Epidermal melanocyte (primary cell): Measurements from ENCODE around the gene CXADR.
"Not testable (repeated sequence)": the region's sequence is repeated elsewhere in the genome, so short reads cannot be mapped to it uniquely, and the experiment has no call there.

Experiments
- DNase-seq: peaks from one replicate; pipeline ENCODE4 v3.0.0; 2011; ENCODE audit warnings: low spot score; ENCODE audit not compliant: insufficient read length

The CXADR gene

GRCh38 chr21:17512253-17513213 lies at the start of gene CXADR:
TSS of gene CXADR (plus strand) at chr21:17513043. CDS start at chr21:17513130, 87 bp downstream.
- no peak for DNase-seq

GRCh38 chr21:17466166-17466565 lies 46.7 kb upstream of the CXADR start:
- no peak for DNase-seq

DNA sequence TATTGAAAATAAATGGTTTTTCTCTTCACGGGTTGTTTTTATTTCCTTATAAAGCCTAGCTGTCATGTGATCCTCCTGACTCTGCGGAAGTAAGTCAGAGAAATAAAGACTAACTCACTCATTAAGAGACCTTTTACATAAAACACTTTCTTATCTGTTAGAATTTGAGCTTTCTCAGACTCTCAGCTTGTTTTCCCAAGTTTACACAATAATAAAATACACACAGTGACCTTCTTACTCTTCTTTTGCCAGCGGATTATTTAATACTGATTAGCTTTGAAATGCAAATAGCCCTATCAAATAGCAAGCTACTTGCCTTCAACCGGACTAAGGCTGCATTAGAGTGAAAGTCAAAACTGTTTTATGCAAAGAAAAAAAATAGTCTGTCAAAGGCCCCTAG lies 45.5 kb upstream of the CXADR start:
- no peak for DNase-seq

GRCh38 chr21:17467829-17468228 lies 45.0 kb upstream of the CXADR start:
- DNase-seq: no peak

GRCh38 chr21:17468698-17469097 lies 44.1 kb upstream of the CXADR start:
- DNase-seq: no peak

DNA sequence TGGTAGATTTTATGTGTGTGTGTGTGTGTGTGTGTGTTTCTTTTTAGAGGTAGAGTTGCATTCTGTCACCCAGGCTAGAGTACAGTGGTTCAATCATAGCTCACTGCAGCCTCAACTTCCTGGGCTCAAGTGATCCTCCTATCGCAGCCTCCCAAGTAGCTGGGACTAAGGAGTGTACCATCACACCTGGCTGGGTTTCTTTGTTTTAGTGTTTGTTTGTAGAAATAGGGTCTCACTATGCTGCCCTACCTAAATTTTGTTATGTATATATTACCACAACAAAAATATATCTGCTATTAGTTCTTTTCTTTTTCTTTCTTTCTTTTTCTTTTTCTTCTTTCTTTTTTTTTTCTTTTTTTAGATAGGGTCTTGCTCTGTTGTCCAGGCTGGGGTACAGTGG lies 43.1 kb upstream of the CXADR start:
- DNase-seq: no peak

GRCh38 chr21:17472182-17472581 lies 40.7 kb upstream of the CXADR start:
- DNase-seq: no peak

DNA sequence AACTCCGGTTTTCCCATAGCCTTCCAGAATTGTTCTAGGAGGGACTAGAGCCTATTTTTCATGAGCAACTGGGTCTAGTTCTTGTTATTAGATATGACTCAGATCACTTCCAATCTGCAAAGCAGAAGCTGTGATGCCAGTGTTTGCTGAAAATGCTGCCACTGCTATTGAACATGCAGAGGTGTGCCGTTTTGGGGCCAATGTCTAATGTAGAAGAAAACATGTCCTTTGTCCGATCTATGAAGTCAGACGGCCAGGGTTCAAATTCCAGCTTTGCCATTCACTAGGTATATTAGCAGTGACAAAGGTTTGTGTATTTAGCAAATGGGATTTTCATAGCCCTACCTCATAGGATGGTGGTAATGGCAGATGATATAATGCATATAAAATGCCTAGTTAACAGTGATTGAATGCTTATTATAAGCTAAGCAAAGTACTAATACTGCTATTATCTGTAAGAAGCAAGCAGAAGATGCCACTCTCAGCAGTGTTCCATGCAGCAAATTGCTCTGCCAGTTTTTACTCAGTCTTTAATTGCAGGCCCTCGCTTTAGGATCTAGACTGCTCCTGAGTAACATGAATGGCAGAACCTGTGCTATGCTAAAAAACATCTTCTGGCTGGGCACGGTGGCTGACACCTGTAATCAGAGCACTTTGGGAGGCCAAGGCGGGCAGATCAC lies 40.1 kb upstream of the CXADR start:
- no peak for DNase-seq

DNA sequence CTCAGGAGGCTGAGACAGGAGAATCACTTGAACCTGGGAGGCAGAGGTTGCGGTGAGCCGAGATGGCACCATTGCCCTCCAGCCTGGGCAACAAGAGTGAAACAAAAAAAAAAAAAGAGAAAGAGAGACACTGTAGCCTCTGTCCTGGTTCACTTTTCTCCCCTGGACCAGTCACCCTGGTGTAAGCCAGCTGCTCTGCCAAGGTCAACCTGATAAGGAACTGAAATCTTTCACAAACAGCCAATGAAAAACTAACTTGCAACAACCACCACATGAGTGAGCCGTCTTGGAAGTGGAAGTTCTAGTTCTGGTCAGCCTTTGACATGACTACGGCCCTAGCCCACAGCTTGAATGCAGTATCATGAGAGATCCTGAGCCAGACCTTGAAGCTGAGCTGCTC lies 36.8 kb upstream of the CXADR start:
- DNase-seq: no peak

DNA sequence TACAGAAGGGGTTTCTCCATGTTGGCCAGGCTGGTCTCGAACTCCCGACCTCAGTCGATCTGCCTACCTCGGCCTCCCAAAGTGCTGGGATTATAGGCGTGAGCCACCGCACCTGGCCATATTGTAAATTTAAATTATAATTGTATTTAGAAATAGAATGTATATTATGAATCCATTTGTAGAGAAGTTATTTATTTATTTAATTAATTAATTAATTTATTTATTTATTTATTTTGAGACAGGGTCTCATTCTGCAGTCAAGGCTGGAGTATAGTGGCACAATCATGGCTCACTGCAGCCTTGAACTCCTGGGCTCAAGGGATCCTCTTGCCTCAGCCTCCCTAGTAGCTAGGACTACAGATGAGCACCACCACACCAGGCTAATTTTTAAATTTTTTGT lies 34.7 kb upstream of the CXADR start:
- DNase-seq: not testable (repeated sequence)

- no peak for DNase-seq
Measured at GRCh38 chr21:17479606-17480005, 33.2 kb upstream of the CXADR start.

GRCh38 chr21:17482928-17483327 lies 29.9 kb upstream of the CXADR start:
- DNase-seq: no peak

- no peak for DNase-seq
Measured at GRCh38 chr21:17488620-17489019, 24.2 kb upstream of the CXADR start.

GRCh38 chr21:17489565-17489964 lies 23.3 kb upstream of the CXADR start:
- DNase-seq: not testable (repeated sequence)

DNA sequence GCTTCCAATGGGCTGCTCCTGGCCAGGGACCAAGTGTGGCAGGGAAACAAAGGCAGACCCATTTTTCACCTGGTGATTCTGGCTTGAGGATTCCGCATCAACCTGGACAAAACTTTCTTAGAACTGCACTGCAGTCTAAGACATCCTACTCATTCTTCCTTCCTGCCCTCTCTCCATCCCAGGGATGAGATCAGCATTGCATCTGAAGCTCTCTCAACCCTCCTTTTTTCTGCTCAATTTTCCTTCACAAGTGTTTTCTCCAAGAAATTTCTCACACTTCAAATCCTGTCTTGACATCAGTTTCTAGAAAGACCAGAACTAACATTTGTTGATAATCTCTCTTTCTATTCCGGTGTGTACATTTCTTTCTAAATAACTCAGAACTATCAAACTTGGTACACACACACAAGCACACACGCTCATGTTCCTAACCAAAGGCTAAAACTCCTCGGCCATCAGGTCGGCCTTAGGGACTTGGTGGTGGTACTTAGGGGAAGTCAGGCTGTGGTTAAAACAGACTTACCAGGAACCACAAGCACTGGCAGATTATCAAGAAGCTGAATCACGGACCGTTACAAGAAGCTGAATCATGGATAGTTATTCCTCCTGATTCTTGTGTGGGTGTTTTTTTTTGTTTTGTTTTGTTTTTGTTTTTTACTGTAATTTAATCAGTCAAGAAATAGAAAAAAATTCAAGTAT lies 21.0 kb upstream of the CXADR start:
- DNase-seq: no peak

DNA sequence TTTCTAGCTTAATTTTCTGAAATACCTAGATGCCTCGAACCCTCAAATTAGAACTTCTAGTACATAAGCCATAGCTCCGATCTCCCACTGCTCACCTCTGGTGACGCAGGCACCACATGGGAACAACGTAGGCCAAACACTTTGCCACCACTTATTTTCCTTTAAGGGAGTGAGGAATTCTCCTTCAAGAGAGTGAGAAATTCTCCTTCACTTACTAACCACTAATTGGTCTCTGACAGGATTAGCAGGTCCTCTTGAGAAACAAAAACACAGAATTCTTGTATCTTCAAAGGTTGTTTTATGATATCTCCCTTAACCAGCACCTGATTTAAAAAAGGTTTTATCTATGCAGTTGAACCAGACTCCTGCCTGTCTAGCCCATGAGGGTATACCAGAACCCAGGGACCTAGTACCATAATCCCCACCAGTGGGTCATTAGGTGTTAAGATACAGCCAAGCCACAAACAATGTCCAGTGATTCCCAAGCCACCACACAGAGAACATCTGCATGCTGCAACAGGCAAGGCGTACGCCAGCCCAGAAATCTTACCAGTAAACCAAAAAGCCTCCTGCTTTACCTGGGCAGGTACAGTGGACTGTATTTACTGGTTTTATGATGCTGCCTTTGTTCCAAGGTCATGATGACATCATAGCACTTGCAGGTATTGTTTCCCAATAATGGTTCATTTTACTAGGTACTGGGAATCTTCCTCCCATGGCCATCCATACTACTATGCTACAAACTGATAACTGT lies 20.3 kb upstream of the CXADR start:
- no peak for DNase-seq

GRCh38 chr21:17494051-17494450 lies 18.8 kb upstream of the CXADR start:
- DNase-seq: no peak

- DNase-seq: no peak
Measured at GRCh38 chr21:17495680-17496079, 17.2 kb upstream of the CXADR start.

GRCh38 chr21:17497316-17497715 lies 15.5 kb upstream of the CXADR start:
- DNase-seq: no peak

DNA sequence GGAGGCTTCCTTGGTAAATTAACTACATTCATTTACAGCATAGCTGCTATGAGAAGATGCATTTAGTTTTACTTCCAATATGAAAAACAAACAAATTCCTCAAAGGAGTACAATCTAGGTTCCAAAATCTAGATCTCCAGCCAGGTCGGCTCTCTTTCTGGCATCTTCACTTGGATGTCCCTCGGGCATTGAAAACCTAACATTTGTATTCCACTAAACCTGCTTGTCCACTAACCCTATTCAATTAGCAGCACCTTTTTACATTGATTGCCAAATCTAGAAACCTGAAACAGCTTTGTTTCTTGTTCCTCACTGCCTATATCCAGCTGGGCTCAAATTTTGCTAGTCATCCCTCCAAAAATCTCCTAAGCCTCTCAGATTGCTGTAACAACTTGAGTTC lies 14.3 kb upstream of the CXADR start:
- DNase-seq: no peak
